Ishikawa (cell line): ENCODE data around the gene FAM9C.

Experiments
- CEBPB ChIP-seq: IDR thresholded peaks from 2 replicates; pipeline ENCODE4 v1.6.1; 2012
- CREB1 ChIP-seq: IDR thresholded peaks from 2 replicates; pipeline ENCODE4 v1.6.1; 2012; ENCODE audit warnings: low read depth
- EGR1 ChIP-seq: IDR thresholded peaks from 2 replicates; pipeline ENCODE4 v1.6.1; 2012
- EP300 ChIP-seq: IDR thresholded peaks from 2 replicates; pipeline ENCODE4 v1.6.1; 2012; ENCODE audit warnings: borderline replicate concordance
- FOXM1 ChIP-seq: IDR thresholded peaks from 2 replicates; pipeline ENCODE4 v1.6.1; 2012; ENCODE audit warnings: low read depth, borderline replicate concordance
- MAX ChIP-seq: IDR thresholded peaks from 2 replicates; pipeline ENCODE4 v1.6.1; 2012
- NFIC ChIP-seq: IDR thresholded peaks from 2 replicates; pipeline ENCODE4 v1.6.1; 2012
- RAD21 ChIP-seq: IDR thresholded peaks from 2 replicates; pipeline ENCODE4 v1.6.1; 2012; ENCODE audit warnings: low read depth
- REST ChIP-seq: IDR thresholded peaks from 2 replicates; pipeline ENCODE4 v1.6.1; 2012; ENCODE audit warnings: low read depth, mild to moderate bottlenecking
- TAF1 ChIP-seq: IDR thresholded peaks from 2 replicates; pipeline ENCODE4 v1.6.1; 2012; ENCODE audit warnings: low read depth, mild to moderate bottlenecking
- TCF12 ChIP-seq: IDR thresholded peaks from 2 replicates; pipeline ENCODE4 v1.6.1; 2012; ENCODE audit warnings: low read depth
- TEAD4 ChIP-seq: IDR thresholded peaks from 2 replicates; pipeline ENCODE4 v1.6.1; 2012
- USF1 ChIP-seq: IDR thresholded peaks from 2 replicates; pipeline ENCODE4 v1.6.1; 2012
- YY1 ChIP-seq: IDR thresholded peaks from 2 replicates; pipeline ENCODE4 v1.6.1; 2012; ENCODE audit warnings: low read depth
- ZBTB7A ChIP-seq: IDR thresholded peaks from 2 replicates; pipeline ENCODE4 v1.6.1; 2012; ENCODE audit warnings: low read depth

The FAM9C gene

GRCh38 chrX:13008851-13009250 lies 35.6 kb downstream of the FAM9C start:
- TF ChIP-seq FOXM1 (no peak), EGR1 (no peak), RAD21 (no peak), EP300 (no peak), TEAD4 (no peak), TAF1 (no peak), MAX (no peak), REST (no peak), TCF12 (no peak), CEBPB (no peak), USF1 (no peak), YY1 (no peak), NFIC (no peak), ZBTB7A (no peak), CREB1 (no peak)

- no peak for TF ChIP-seq YY1
- TF ChIP-seq TAF1, result no peak
- no peak for TF ChIP-seq NFIC
- TF ChIP-seq USF1, result no peak
- TF ChIP-seq REST, result no peak
- TF ChIP-seq TCF12, result no peak
- no peak for TF ChIP-seq CEBPB
- no peak for TF ChIP-seq EP300
- TF ChIP-seq MAX, result no peak
- TF ChIP-seq FOXM1, result no peak
- no peak for TF ChIP-seq CREB1
- TF ChIP-seq ZBTB7A, result no peak
- no peak for TF ChIP-seq RAD21
- no peak for TF ChIP-seq EGR1
- no peak for TF ChIP-seq TEAD4
Observed at GRCh38 chrX:13008189-13008533, 36.3 kb downstream of the FAM9C start.

GRCh38 chrX:13007519-13008188 lies 36.8 kb downstream of the FAM9C start:
- TF ChIP-seq CEBPB (peak; percentile 38; the same call in 1 of the 2 replicates), TEAD4 (no peak), NFIC (peak; percentile 43; the same call in 1 of the 2 replicates), RAD21 (no peak)

- TF ChIP-seq ZBTB7A, result no peak
- TF ChIP-seq MAX, result no peak
- TF ChIP-seq TAF1, result no peak
- TF ChIP-seq NFIC, result no peak
- TF ChIP-seq FOXM1, result no peak
Observed at GRCh38 chrX:13005661-13006473, 38.6 kb downstream of the FAM9C start.

GRCh38 chrX:13001961-13002671 lies 42.3 kb downstream of the FAM9C start:
- TF ChIP-seq EP300 (no peak), RAD21 (no peak), FOXM1 (no peak), TCF12 (no peak), ZBTB7A (no peak), CEBPB (no peak), TEAD4 (no peak), NFIC (no peak), REST (no peak), TAF1 (no peak), MAX (no peak), EGR1 (no peak), CREB1 (no peak), YY1 (no peak), USF1 (no peak)
